Myocyte (in vitro differentiated cells): Measurements from ENCODE around the gene NKD1. TPM values are rescaled to one million over a fixed set of nuclear protein-coding genes. Genes with fewer than 3 reads are reported as not detected.

Source experiments
- DNase-seq: peaks from one replicate; pipeline ENCODE4 v3.0.0-alpha.2; 2012; ENCODE audit warnings: low read depth
- total RNA-seq: library from RNA; depleted of rRNA; stranded (reverse); fragments of >200 nt; gene quantifications from 2 replicates; pipeline ENCODE4 v1.2.3, GENCODE V29; 2014

The NKD1 gene
- total RNA-seq, 1 donor from 2014 or later: 0.75 TPM

- DNase-seq: peak; percentile 81
Measured at GRCh38 chr16:50627419-50627818, 79.2 kb downstream of the NKD1 start.

GRCh38 chr16:50628156-50628802 lies 80.1 kb downstream of the NKD1 start:
- no peak for DNase-seq

- no peak for DNase-seq
Measured at GRCh38 chr16:50629334-50629733, 81.1 kb downstream of the NKD1 start.

GRCh38 chr16:50630394-50631020 lies 82.3 kb downstream of the NKD1 start:
- no peak for DNase-seq

- no peak for DNase-seq
Measured at GRCh38 chr16:50631249-50631984, 83.2 kb downstream of the NKD1 start.

GRCh38 chr16:50631985-50632576 lies 83.9 kb downstream of the NKD1 start:
- no peak for DNase-seq

GRCh38 chr16:50632927-50633800 lies 85.0 kb downstream of the NKD1 start:
- DNase-seq: no peak

GRCh38 chr16:50634090-50634489 lies 85.9 kb downstream of the NKD1 start:
- DNase-seq: no peak

GRCh38 chr16:50634947-50635346 lies 86.8 kb downstream of the NKD1 start:
- no peak for DNase-seq

GRCh38 chr16:50635505-50636392 lies 87.6 kb downstream of the NKD1 start:
- no peak for DNase-seq

GRCh38 chr16:50636753-50637374 lies 88.7 kb downstream of the NKD1 start:
- DNase-seq: peak; percentile 15

GRCh38 chr16:50637716-50638602 lies 89.8 kb downstream of the NKD1 start:
- no peak for DNase-seq

GRCh38 chr16:50638816-50639670 lies 90.8 kb downstream of the NKD1 start:
- DNase-seq: no peak

- DNase-seq: no peak
Measured at GRCh38 chr16:50640391-50640790, 92.2 kb downstream of the NKD1 start.

GRCh38 chr16:50640919-50641817 lies 93.0 kb downstream of the NKD1 start:
- DNase-seq: no peak

- DNase-seq: no peak
Measured at GRCh38 chr16:50641818-50642187, 93.6 kb downstream of the NKD1 start.

- no peak for DNase-seq
Measured at GRCh38 chr16:50642349-50642748, 94.2 kb downstream of the NKD1 start.
